Activated CD8-positive, alpha-beta memory T cell treated with anti-CD3 and anti-CD28 coated beads, Interleukin-2, amount 50 U/mL, for 4 hours (primary cell): ENCODE data around the gene DENND2A.
"Not testable (repeated sequence)": the region's sequence is repeated elsewhere in the genome, so short reads cannot be mapped to it uniquely, and the experiment has no call there.

ENCODE experiments used
- DNase-seq: peaks from one replicate; pipeline ENCODE4 v3.0.0-alpha.2; 2020

DENND2A gene

GRCh38 chr7:140581411-140581810 lies 59.2 kb downstream of the DENND2A start:
- DNase-seq = no peak

- no peak for DNase-seq
Measured at GRCh38 chr7:140577651-140578050, 63.0 kb downstream of the DENND2A start.

GRCh38 chr7:140576589-140576988 lies 64.0 kb downstream of the DENND2A start:
- DNase-seq = no peak

GRCh38 chr7:140571538-140572122 lies 69.0 kb downstream of the DENND2A start:
- DNase-seq = no peak

GRCh38 chr7:140570120-140570519 lies 70.5 kb downstream of the DENND2A start:
- no peak for DNase-seq

- no peak for DNase-seq
Measured at GRCh38 chr7:140568021-140568813, 72.4 kb downstream of the DENND2A start.

GRCh38 chr7:140566186-140566585 lies 74.4 kb downstream of the DENND2A start:
- DNase-seq = not testable (repeated sequence)

- not testable (repeated sequence) for DNase-seq
Measured at GRCh38 chr7:140565761-140566160, 74.9 kb downstream of the DENND2A start.

GRCh38 chr7:140564643-140565042 lies 76.0 kb downstream of the DENND2A start:
- DNase-seq = no peak

- DNase-seq = no peak
Measured at GRCh38 chr7:140562926-140563481, 77.6 kb downstream of the DENND2A start.

- no peak for DNase-seq
Measured at GRCh38 chr7:140559410-140559809, 81.2 kb downstream of the DENND2A start.

GRCh38 chr7:140557809-140558518 lies 82.6 kb downstream of the DENND2A start:
- no peak for DNase-seq

GRCh38 chr7:140557069-140557468 lies 83.5 kb downstream of the DENND2A start:
- DNase-seq = no peak

- not testable (repeated sequence) for DNase-seq
Measured at GRCh38 chr7:140553236-140553635, 87.4 kb downstream of the DENND2A start.

GRCh38 chr7:140552240-140552679 lies 88.4 kb downstream of the DENND2A start:
- no peak for DNase-seq

GRCh38 chr7:140551355-140552239 lies 89.0 kb downstream of the DENND2A start:
- DNase-seq = no peak

GRCh38 chr7:140546947-140547346 lies 93.7 kb downstream of the DENND2A start:
- no peak for DNase-seq

- no peak for DNase-seq
Measured at GRCh38 chr7:140544388-140544826, 96.2 kb downstream of the DENND2A start.

- no peak for DNase-seq
Measured at GRCh38 chr7:140542228-140542603, 98.4 kb downstream of the DENND2A start.

GRCh38 chr7:140541513-140542227 lies 98.9 kb downstream of the DENND2A start:
- DNase-seq = no peak

GRCh38 chr7:140541176-140541512 lies 99.5 kb downstream of the DENND2A start:
- DNase-seq = no peak
